ENCODE measurements around the gene TFCP2. TPM values are rescaled to one million over a fixed set of nuclear protein-coding genes. Genes with fewer than 3 reads are reported as not detected.

TFCP2 gene
- total RNA-seq, 2 donors from 2014 or later = 8.6 to 9.6 TPM

GRCh38 chr12:51156245-51156765 is 16.6 kb downstream of the TFCP2 start:
- H3K36me3 ChIP-seq = no peaks in the 10 kb centered on the region
- no peak overlapping the region for H3K4me3 ChIP-seq

GRCh38 chr12:51152953-51153352 is 20.0 kb downstream of the TFCP2 start:
- no peak for TF ChIP-seq CTCF (IDR thresholded peaks at IDR 0.05)
- Histone ChIP-seq H3K27me3 (no peaks in the 10 kb centered on the region), H3K27ac (no peak overlapping the region), H3K36me3 (no peaks in the 10 kb centered on the region), H3K9me3 (no peaks in the 10 kb centered on the region), H3K4me3 (no peak overlapping the region), H3K4me1 (no peaks in the 10 kb centered on the region)
- no peak for DNase-seq (ENCODE audit: low spot score)

More at GRCh38 chr12:51156245-51156765, 16.6 kb downstream of the TFCP2 start:
- Histone ChIP-seq H3K27me3 (no peaks in the 10 kb centered on the region), H3K4me1 (no peaks in the 10 kb centered on the region), H3K9me3 (no peaks in the 10 kb centered on the region), H3K27ac (no peak overlapping the region)
- no peak for DNase-seq (ENCODE audit: low spot score)
- no peak for TF ChIP-seq CTCF (IDR thresholded peaks at IDR 0.05)

- Histone ChIP-seq H3K4me1 (no peaks in the 10 kb centered on the region), H3K9me3 (no peaks in the 10 kb centered on the region), H3K27ac (no peak overlapping the region), H3K36me3 (no peaks in the 10 kb centered on the region), H3K4me3 (no peak overlapping the region), H3K27me3 (no peaks in the 10 kb centered on the region)
- no peak for DNase-seq (ENCODE audit: low spot score)
- no peak for TF ChIP-seq CTCF (IDR thresholded peaks at IDR 0.05)
Measured at GRCh38 chr12:51150777-51151176, 22.2 kb downstream of the TFCP2 start.

- no peak overlapping the region for H3K4me3 ChIP-seq
- H3K27me3 ChIP-seq = no peaks in the 10 kb centered on the region
- TF ChIP-seq CTCF (IDR thresholded peaks at IDR 0.05) = no peak
- H3K4me1 ChIP-seq = no peaks in the 10 kb centered on the region
- H3K9me3 ChIP-seq = no peaks in the 10 kb centered on the region
- H3K27ac ChIP-seq = no peak overlapping the region
- DNase-seq (ENCODE audit: low spot score) = no peak
- H3K36me3 ChIP-seq = no peaks in the 10 kb centered on the region
Measured at GRCh38 chr12:51147309-51147708, 25.6 kb downstream of the TFCP2 start.

GRCh38 chr12:51139292-51139844 is 33.6 kb downstream of the TFCP2 start:
- H3K36me3 ChIP-seq = peaks cover 8% of the 10 kb centered on the region
- H3K9me3 ChIP-seq = no peaks in the 10 kb centered on the region
- no peak overlapping the region for H3K4me3 ChIP-seq
- H3K27me3 ChIP-seq = no peaks in the 10 kb centered on the region
- H3K4me1 ChIP-seq = no peaks in the 10 kb centered on the region
- no peak for DNase-seq (ENCODE audit: low spot score)
- H3K27ac ChIP-seq = no peak overlapping the region
- TF ChIP-seq CTCF (IDR thresholded peaks at IDR 0.05) = no peak

- no peaks in the 10 kb centered on the region for H3K36me3 ChIP-seq
- H3K27me3 ChIP-seq = no peaks in the 10 kb centered on the region
- H3K9me3 ChIP-seq = no peaks in the 10 kb centered on the region
- no peak for TF ChIP-seq CTCF (IDR thresholded peaks at IDR 0.05)
- H3K4me1 ChIP-seq = no peaks in the 10 kb centered on the region
- no peak overlapping the region for H3K27ac ChIP-seq
- DNase-seq (ENCODE audit: low spot score) = no peak
- H3K4me3 ChIP-seq = no peak overlapping the region
Measured at GRCh38 chr12:51132693-51133092, 40.2 kb downstream of the TFCP2 start.
